ENCODE data around the gene YIPF1.
A peak's percentile ranks its signal among the peaks of the same experiment; 100 is the strongest.
"Not testable (repeated sequence)": the region's sequence is repeated elsewhere in the genome, so short reads cannot be mapped to it uniquely, and the experiment has no call there.

YIPF1 gene

GRCh38 chr1:53894644-53895043 lies 5.0 kb upstream of the YIPF1 start:
- no peak for DNase-seq (ENCODE audit: low spot score)

GRCh38 chr1:53893999-53894636 lies 4.5 kb upstream of the YIPF1 start, which contains the start of gene DIO1:
Gene DIO1 (plus strand): TSS chr1:53894187. CDS start chr1:53894211, 24 bp downstream.
- no peak for DNase-seq (ENCODE audit: low spot score)

- DNase-seq (ENCODE audit: low spot score), result no peak
Observed at GRCh38 chr1:53892911-53893310, 3.3 kb upstream of the YIPF1 start.

GRCh38 chr1:53891678-53892077 lies 2.1 kb upstream of the YIPF1 start:
- no peak for DNase-seq (ENCODE audit: low spot score)

GRCh38 chr1:53891018-53891417 lies 1.4 kb upstream of the YIPF1 start:
- no peak for DNase-seq (ENCODE audit: low spot score)

- DNase-seq (ENCODE audit: low spot score), result no peak
Observed at GRCh38 chr1:53890522-53890941, 935 bp upstream of the YIPF1 start.

GRCh38 chr1:53888681-53889080 lies 916 bp downstream of the YIPF1 start:
- no peak for DNase-seq (ENCODE audit: low spot score)

GRCh38 chr1:53883600-53883999 lies 6.0 kb downstream of the YIPF1 start:
- DNase-seq (ENCODE audit: low spot score), result not testable (repeated sequence)

- DNase-seq (ENCODE audit: low spot score), result not testable (repeated sequence)
Observed at GRCh38 chr1:53881853-53882252, 7.7 kb downstream of the YIPF1 start.

- DNase-seq (ENCODE audit: low spot score), result no peak
Observed at GRCh38 chr1:53878492-53879105, 11.0 kb downstream of the YIPF1 start.

GRCh38 chr1:53875150-53875549 lies 14.4 kb downstream of the YIPF1 start:
- not testable (repeated sequence) for DNase-seq (ENCODE audit: low spot score)

- no peak for DNase-seq (ENCODE audit: low spot score)
Observed at GRCh38 chr1:53871773-53872484, 17.7 kb downstream of the YIPF1 start.

- DNase-seq (ENCODE audit: low spot score), result no peak
Observed at GRCh38 chr1:53871221-53871620, 18.4 kb downstream of the YIPF1 start.

GRCh38 chr1:53869454-53870117 lies 20.0 kb downstream of the YIPF1 start:
- DNase-seq (ENCODE audit: low spot score), result no peak

- DNase-seq (ENCODE audit: low spot score), result no peak
Observed at GRCh38 chr1:53868565-53868964, 21.0 kb downstream of the YIPF1 start.

- DNase-seq (ENCODE audit: low spot score), result no peak
Observed at GRCh38 chr1:53862507-53862906, 27.1 kb downstream of the YIPF1 start.

GRCh38 chr1:53860967-53861411 lies 28.6 kb downstream of the YIPF1 start:
- peak; percentile 40 for DNase-seq (ENCODE audit: low spot score)

- DNase-seq (ENCODE audit: low spot score), result no peak
Observed at GRCh38 chr1:53851571-53852285, 37.9 kb downstream of the YIPF1 start.

- DNase-seq (ENCODE audit: low spot score), result no peak
Observed at GRCh38 chr1:53850082-53850673, 39.4 kb downstream of the YIPF1 start.

- no peak for DNase-seq (ENCODE audit: low spot score)
Observed at GRCh38 chr1:53847980-53848379, 41.6 kb downstream of the YIPF1 start.

- no peak for DNase-seq (ENCODE audit: low spot score)
Observed at GRCh38 chr1:53842347-53842746, 47.2 kb downstream of the YIPF1 start.

GRCh38 chr1:53838654-53838974 lies 51.0 kb downstream of the YIPF1 start:
- no peak for DNase-seq (ENCODE audit: low spot score)

All from hepatic stellate cell (primary cell).